Measurements from ENCODE around the gene TMEM9B. TPM values are rescaled to one million over a fixed set of nuclear protein-coding genes. Genes with fewer than 3 reads are reported as not detected.

TMEM9B gene
- total RNA-seq, 6 experiments from 2014 or later: 15.5 to 33.6 (median 19.8) TPM

GRCh38 chr11:8947230-8947943 is 16.9 kb downstream of the TMEM9B start:
- TF ChIP-seq POLR2A (IDR thresholded peaks at IDR 0.05): no peak
- no peak for TF ChIP-seq CTCF (IDR thresholded peaks at IDR 0.05)
- 71% methylated on average over 4 of the region's 4 CpGs for WGBS (ENCODE audit: insufficient coverage, low coverage, low lambda C conversion rate, missing lambda C conversion rate)
- ATAC-seq (no peak), DNase-seq (no peak)
- intact Hi-C loops (cut with DNase I): no loop called here
- no peak overlapping the region for H3K4me3 ChIP-seq
- no peaks in the 10 kb centered on the region for H3K4me1 ChIP-seq
- no peak overlapping the region for H3K27ac ChIP-seq
- no peaks in the 10 kb centered on the region for H3K9me3 ChIP-seq
- H3K36me3 ChIP-seq: peaks cover 0 to 33% (median 12%) of the 10 kb centered on the region in 4 donors
- no peaks in the 10 kb centered on the region for H3K27me3 ChIP-seq

DNA sequence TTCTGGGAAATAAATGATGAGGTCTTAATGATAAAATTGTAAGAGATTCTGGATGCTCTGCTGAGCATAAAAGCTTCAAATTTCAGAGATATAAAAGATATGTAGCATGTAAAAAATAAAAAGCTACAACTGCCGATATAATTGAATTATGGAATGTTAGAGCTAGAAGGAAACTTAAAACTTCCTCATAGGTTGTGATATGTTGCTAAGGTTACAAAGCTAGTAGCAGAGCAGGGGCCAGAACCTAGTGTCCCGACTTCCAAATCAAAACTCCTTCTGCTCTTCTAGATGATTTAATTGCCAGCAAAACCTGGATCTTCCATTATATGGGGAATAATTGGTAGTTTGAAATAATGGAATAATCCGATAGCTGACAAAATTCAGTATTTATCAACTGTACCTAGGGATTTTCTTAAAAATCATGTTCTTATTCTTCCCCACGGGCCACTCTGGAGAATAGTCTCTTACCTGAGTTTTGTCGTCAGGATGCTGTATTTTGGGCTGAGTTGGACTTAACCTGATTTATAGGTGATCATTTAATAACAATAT is 21.6 kb downstream of the TMEM9B start, which contains the start of gene ASCL3:
Gene ASCL3 (minus strand): TSS at position 499 of the 549 bp plus-strand sequence. CDS start 4,855 bp downstream, outside the sequence.
- no peak for TF ChIP-seq POLR2A (IDR thresholded peaks at IDR 0.05)
- no peak for TF ChIP-seq CTCF (IDR thresholded peaks at IDR 0.05)
- Histone ChIP-seq H3K4me3 (no peak within 1 kb of the TSS), H3K27ac (no peak within 1 kb of the TSS), H3K27me3 (no peaks in the 10 kb centered on the region), H3K36me3 (peaks cover 0 to 8% (median 2%) of the 10 kb centered on the region in 4 donors), H3K9me3 (no peaks in the 10 kb centered on the region), H3K4me1 (no peaks in the 10 kb centered on the region)
- intact Hi-C loops (cut with DNase I): no loop called here
- no peak for DNase-seq
- 70% methylated on average over 5 of the region's 5 CpGs for WGBS (ENCODE audit: insufficient coverage, low coverage, low lambda C conversion rate, missing lambda C conversion rate)
- no peak for ATAC-seq

- Histone ChIP-seq H3K9me3 (no peaks in the 10 kb centered on the region), H3K36me3 (no peaks in the 10 kb centered on the region), H3K4me1 (no peaks in the 10 kb centered on the region), H3K27me3 (no peaks in the 10 kb centered on the region), H3K4me3 (no peak overlapping the region), H3K27ac (no peak overlapping the region)
- intact Hi-C loops (cut with DNase I): no loop called here
- TF ChIP-seq CTCF (IDR thresholded peaks at IDR 0.05): no peak
- TF ChIP-seq POLR2A (IDR thresholded peaks at IDR 0.05): no peak
- 39% methylated on average over 8 of the region's 8 CpGs for WGBS (ENCODE audit: insufficient coverage, low coverage, low lambda C conversion rate, missing lambda C conversion rate)
- ATAC-seq (peak; percentile 44 to 83 (median 58)), DNase-seq (no peak)
Measured at GRCh38 chr11:8941341-8942103, 22.7 kb downstream of the TMEM9B start.

- intact Hi-C loops (cut with DNase I): no loop called here
- Histone ChIP-seq H3K9me3 (no peaks in the 10 kb centered on the region), H3K27ac (no peak overlapping the region), H3K4me3 (no peak overlapping the region), H3K4me1 (no peaks in the 10 kb centered on the region), H3K36me3 (no peaks in the 10 kb centered on the region), H3K27me3 (no peaks in the 10 kb centered on the region)
- no peak for ATAC-seq
- 84% methylated on average over 13 of the region's 14 CpGs for WGBS (ENCODE audit: insufficient coverage, low coverage, low lambda C conversion rate, missing lambda C conversion rate)
- DNase-seq: no peak
- no peak for TF ChIP-seq POLR2A (IDR thresholded peaks at IDR 0.05)
- no peak for TF ChIP-seq CTCF (IDR thresholded peaks at IDR 0.05)
Measured at GRCh38 chr11:8937659-8938058, 26.6 kb downstream of the TMEM9B start.

Measured in right lobe of liver (tissue), 6 donors.